AG04450 (cell line): ENCODE measurements around the gene PRKAR1B. TPM values are rescaled to one million over a fixed set of nuclear protein-coding genes. Genes with fewer than 3 reads are reported as not detected.

ENCODE experiments used
- CTCF ChIA-PET: fragments of 300-600, 350-600 bp; formaldehyde crosslinking; extraction: SDS; loops from one replicate; lab custom pipeline; 2022; ENCODE audit warnings: antibody characterized with exemption, inconsistent platforms; lab: Charles Lee
- POLR2A ChIA-PET: fragments of 350-600 bp; formaldehyde crosslinking; extraction: SDS; loops from one replicate; lab custom pipeline; 2021; ENCODE audit warnings: antibody characterized with exemption, inconsistent platforms; lab: Yijun Ruan, JAX
- DNase-seq: peaks from one replicate; pipeline ENCODE4 v3.0.0-alpha.2; 2011; ENCODE audit warnings: low read depth, low spot score
- H3K27ac ChIP-seq: one replicate; pipeline ENCODE4 v1.5.1; 2012; ENCODE audit warnings: low read depth, low read length, control low read depth
- H3K27me3 ChIP-seq: one replicate; pipeline ENCODE4 v1.6.0; 2012; ENCODE audit warnings: low read length; ENCODE audit not compliant: control insufficient read depth, insufficient read depth
- H3K4me3 ChIP-seq: 2 replicates; pipeline ENCODE4 v1.5.1; 2011; ENCODE audit warnings: mild to moderate bottlenecking, low read depth, low read length, control low read depth
- H3K9me3 ChIP-seq: 2 replicates; pipeline ENCODE4 v1.5.1; 2012; ENCODE audit warnings: low read length; ENCODE audit not compliant: control insufficient read depth, insufficient read depth
- CTCF ChIP-seq: IDR thresholded peaks from 2 replicates; pipeline ENCODE4 v1.5.1; 2011; ENCODE audit warnings: low read depth, low read length, control low read depth, inconsistent platforms
- polyA plus RNA-seq: library from polyadenylated mRNA; depleted of rRNA; stranded (reverse); fragments of >200 nt; gene quantifications from 2 replicates; pipeline ENCODE4 v1.2.3, GENCODE V29; 2011

The PRKAR1B gene
- polyA plus RNA-seq, 1 experiment, result 16.1 TPM

- TF ChIP-seq CTCF, result no peak
- H3K27me3 ChIP-seq, result no peaks in the 10 kb centered on the region
- ChIA-PET POLR2A (no interaction called here), CTCF (no interaction called here)
- no peak for DNase-seq
- H3K4me3 ChIP-seq, result no peak overlapping the region
- H3K27ac ChIP-seq, result no peak overlapping the region
- peaks cover 43% of the 10 kb centered on the region for H3K9me3 ChIP-seq
Measured at GRCh38 chr7:683526-684205, 43.4 kb downstream of the PRKAR1B start.

GRCh38 chr7:682810-683209 lies 44.3 kb downstream of the PRKAR1B start:
- Histone ChIP-seq H3K27me3 (no peaks in the 10 kb centered on the region), H3K27ac (no peak overlapping the region), H3K9me3 (peaks cover 35% of the 10 kb centered on the region), H3K4me3 (no peak overlapping the region)
- no peak for TF ChIP-seq CTCF
- ChIA-PET POLR2A (no interaction called here), CTCF (no interaction called here)
- no peak for DNase-seq

- Histone ChIP-seq H3K27me3 (no peaks in the 10 kb centered on the region), H3K27ac (no peak overlapping the region), H3K4me3 (no peak overlapping the region), H3K9me3 (peaks cover 34% of the 10 kb centered on the region)
- CTCF ChIA-PET, result no interaction called here
- POLR2A ChIA-PET, result interaction anchor here (0.6 kb wide), 1 partner anchor 478 kb away, joined by 3 read pairs; no protein-coding TSS in a partner anchor
- DNase-seq, result no peak
- TF ChIP-seq CTCF, result no peak
Measured at GRCh38 chr7:681551-682307, 45.4 kb downstream of the PRKAR1B start.

GRCh38 chr7:680411-681127 lies 46.5 kb downstream of the PRKAR1B start:
- Histone ChIP-seq H3K27ac (no peak overlapping the region), H3K9me3 (peaks cover 28% of the 10 kb centered on the region), H3K4me3 (no peak overlapping the region), H3K27me3 (no peaks in the 10 kb centered on the region)
- DNase-seq, result no peak
- no peak for TF ChIP-seq CTCF
- POLR2A ChIA-PET, result no interaction called here
- CTCF ChIA-PET, result no interaction called here
